GM08714 (cell line): ENCODE measurements around the gene MNDA.
"Not testable (repeated sequence)": the region's sequence is repeated elsewhere in the genome, so short reads cannot be mapped to it uniquely, and the experiment has no call there.

ENCODE experiments used
- H3K4me3 ChIP-seq: fragments of 200-500 bp; sonication (Bioruptor generic); 2 replicates; pipeline ENCODE4 v1.5.1; 2014; ENCODE audit warnings: mild to moderate bottlenecking, low read length, inconsistent platforms
- ZNF274 ChIP-seq: IDR thresholded peaks from 2 replicates; pipeline ENCODE4 v1.6.1; 2012; ENCODE audit warnings: mild to moderate bottlenecking, low read depth, low read length

The MNDA gene

GRCh38 chr1:158818560-158818959, 12.6 kb upstream of the MNDA start:
- H3K4me3 ChIP-seq, result no peak overlapping the region
- no peak for TF ChIP-seq ZNF274

DNA sequence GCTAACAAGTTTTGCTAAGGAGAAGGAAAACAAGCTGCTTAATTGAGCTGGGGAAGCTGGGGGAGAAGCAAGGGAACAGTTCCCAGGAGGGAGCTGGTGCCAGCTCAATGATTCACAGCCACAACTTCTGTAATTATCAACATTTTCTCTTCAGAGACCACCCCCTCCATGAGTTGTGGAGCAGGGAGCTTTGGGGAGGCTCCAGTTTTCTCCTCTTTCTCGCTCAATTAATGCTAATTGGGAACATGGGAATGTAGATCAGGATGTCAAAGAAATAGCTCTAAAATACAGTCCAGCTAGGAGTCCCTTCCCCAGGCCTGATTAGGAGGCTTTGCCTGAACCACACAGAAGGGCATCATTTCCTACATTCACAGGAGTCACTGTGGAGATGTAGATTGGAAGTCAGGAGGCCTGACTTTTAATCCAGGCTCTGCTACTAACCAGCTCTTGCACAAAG, 12.1 kb upstream of the MNDA start:
- H3K4me3 ChIP-seq, result no peak overlapping the region
- no peak for TF ChIP-seq ZNF274

DNA sequence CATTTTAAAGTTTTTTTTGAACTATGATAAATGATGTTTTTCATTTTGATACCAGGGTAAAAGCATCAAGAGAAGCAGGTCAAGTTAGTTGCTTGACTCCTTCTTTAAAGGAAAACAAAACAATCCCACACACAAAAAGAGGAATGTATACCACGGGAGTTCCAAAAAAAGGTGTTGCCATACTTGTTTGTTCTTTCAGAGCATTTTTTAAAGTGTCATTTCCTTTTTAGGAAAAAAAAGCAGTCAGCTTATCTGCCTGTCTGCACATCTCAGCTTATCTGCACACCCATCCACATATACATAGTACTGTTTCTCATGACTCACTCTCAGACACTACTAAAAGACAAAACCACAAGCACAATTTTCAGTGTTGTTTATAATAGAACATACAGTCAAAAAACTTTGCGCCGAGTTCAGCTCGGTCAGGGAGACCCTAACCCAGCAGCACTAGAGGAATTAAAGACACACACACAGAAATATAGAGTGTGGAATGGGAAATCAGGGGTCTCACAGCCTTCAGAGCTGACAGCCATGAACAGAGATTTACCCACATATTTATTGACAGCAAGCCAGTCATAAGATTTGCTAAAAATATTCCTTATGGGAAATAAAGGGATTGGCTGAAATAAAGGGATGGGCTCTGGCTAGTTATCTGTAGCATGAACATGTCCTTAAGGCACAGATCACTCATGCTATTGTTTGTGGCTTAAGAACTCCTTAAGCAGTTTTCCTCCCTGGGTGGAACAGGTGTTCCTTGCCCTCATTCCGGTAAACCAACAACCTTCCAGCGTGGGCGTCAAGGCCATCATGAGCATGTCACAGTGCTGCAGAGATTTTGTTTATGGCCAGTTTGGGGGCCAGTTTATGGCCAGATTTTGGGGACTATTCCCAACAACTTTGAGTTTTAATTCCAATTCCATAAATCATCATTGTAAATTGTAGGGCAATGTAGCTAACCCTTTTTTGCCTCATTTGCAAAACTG, 11.4 kb upstream of the MNDA start:
- no peak overlapping the region for H3K4me3 ChIP-seq
- no peak for TF ChIP-seq ZNF274

DNA sequence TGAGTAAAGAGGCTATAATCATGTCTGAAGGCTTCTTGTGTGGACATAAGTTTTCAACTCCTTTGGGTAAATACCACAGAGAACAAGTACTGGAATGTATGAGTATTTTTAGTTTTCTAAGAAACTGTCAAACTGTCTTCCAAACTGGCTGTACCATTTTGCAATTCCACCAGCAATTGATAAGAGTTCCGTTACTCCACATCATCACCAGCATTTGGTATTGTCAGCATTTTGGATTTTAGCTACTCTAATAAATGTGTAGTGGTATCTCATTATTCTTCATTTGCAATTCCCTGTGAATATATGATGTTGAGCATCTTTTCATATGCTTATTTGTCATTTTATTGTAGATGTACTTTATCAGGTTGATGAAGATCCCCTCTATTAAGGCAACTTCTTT, 9.4 kb upstream of the MNDA start:
- no peak for TF ChIP-seq ZNF274
- no peak overlapping the region for H3K4me3 ChIP-seq

GRCh38 chr1:158830074-158830677, 975 bp upstream of the MNDA start:
- no peak for TF ChIP-seq ZNF274
- H3K4me3 ChIP-seq, result no peak overlapping the region

DNA sequence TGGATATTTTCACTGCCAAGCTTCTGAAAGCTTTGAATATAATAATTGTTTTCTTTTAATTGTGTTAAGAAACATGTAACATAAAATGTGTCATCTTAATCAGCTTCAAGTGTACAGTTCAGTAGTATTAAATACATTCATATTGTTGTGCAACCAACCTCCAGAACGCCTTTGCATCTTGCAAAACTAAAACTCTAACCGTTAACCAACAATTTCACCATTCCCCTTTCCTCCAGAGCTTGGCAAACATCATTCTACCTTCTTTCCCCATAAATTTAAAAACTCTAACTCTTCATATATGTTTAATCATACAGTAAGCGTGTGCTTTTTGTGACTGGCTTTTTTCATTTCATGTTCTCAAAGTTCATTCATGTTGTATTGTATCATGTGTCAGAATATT, 2.1 kb downstream of the MNDA start:
- H3K4me3 ChIP-seq, result no peak overlapping the region; the same call in 1 of the 2 replicates
- TF ChIP-seq ZNF274, result no peak

- H3K4me3 ChIP-seq, result no peak overlapping the region
- TF ChIP-seq ZNF274, result no peak
These were observed 4.9 kb downstream of the MNDA start for GRCh38 chr1:158836038-158836437.

- no peak for TF ChIP-seq ZNF274
- H3K4me3 ChIP-seq, result no peak overlapping the region
These were observed 7.5 kb downstream of the MNDA start for GRCh38 chr1:158838660-158839059.

DNA sequence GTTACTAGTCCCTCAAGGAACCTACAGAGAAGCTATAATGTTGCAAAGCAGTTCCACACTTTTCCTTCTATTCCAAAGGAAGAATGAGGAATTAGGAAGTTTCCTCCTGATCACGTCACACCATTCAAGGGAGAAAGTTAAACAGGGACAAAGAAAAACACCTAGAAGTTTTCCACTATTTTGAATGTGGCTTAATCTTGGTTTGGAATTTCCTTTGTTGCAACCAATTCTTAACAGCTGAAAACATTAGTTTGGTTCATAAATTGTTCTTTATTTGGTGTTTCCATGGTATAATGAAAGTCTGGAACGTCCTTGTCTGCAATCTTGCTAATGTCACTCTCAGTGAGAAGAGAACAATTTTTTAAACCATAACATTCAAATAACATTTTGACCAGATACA, 8.4 kb downstream of the MNDA start:
- no peak for TF ChIP-seq ZNF274
- H3K4me3 ChIP-seq, result no peak overlapping the region

DNA sequence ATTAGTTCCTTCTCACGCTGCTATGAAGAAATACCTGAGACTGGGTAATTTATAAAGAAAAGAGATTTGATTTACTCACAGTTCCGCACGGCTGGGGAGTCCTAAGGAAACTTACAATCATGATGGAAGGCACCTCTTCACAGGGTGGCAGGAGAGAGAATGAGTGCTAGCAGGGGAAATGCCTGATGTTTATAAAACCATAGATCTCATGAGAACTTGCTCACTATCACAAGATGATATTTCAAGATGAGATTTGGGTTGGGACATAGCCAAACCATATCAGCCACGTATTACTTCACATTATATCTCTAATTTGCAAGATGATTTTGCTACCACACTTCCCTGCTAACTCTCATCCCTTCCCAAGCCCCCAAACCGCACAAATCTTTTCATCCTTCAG, 9.1 kb downstream of the MNDA start:
- H3K4me3 ChIP-seq, result no peak overlapping the region
- TF ChIP-seq ZNF274, result no peak

DNA sequence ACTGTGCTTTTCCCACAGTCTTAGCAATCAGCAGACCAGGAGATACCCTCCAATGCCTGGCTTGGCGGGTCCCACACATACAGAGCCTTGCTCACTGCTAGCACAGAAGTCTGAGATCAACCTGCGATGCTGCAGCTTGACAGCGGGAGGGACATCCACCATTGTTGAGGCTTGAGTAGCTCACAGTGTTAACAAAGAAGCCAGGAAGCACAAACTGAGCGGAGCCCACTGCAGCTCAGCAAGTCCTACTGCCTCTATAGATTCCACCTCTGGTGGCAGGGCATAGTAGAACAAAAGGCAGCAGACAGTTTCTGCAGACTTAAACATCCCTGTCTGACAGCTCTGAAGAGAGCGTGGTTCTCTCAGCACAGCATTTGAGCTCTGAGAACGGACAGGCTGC, 33.4 kb downstream of the MNDA start:
- no peak for TF ChIP-seq ZNF274
- no peak overlapping the region for H3K4me3 ChIP-seq

GRCh38 chr1:158870438-158870837, 39.3 kb downstream of the MNDA start:
- not testable (repeated sequence) for H3K4me3 ChIP-seq

DNA sequence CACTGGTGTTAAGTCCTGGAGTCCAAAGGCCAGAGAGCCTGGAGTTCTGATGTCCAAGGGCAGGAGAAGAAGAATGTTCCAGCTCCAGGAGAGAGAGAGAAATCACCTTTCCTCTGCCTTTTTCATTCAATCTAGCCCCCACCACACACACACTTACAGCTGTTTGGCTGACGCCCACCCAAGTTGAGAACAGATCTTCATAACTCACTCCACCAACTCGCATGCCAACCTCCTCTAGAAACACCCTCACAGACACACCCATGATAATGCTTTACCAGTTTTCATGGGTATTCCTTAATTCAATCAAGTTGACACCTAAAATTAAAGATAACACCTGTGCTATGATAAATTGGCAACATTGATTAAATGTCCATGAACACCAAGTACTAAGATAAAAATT, 42.0 kb downstream of the MNDA start:
- TF ChIP-seq ZNF274, result no peak
- H3K4me3 ChIP-seq, result no peak overlapping the region

DNA sequence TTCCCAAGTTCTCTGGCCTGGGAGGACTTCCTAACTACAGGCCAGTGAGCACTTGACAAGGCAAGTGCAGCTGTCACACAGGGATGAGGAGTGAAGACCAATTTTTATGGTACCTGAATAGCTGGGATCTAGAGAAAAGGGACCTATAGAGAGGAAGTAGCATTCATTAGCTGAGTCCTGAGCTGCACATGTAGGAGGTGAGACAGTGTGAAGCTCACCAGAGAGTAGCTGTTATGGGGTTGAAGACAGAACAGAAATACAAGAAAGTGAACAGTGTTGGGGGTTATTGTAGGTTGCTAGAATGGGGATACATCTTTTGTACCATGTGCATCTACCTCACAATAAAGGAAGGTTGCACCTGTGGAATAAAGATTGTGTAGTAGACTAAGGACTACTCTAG, 62.5 kb downstream of the MNDA start:
- TF ChIP-seq ZNF274, result no peak
- no peak overlapping the region for H3K4me3 ChIP-seq

DNA sequence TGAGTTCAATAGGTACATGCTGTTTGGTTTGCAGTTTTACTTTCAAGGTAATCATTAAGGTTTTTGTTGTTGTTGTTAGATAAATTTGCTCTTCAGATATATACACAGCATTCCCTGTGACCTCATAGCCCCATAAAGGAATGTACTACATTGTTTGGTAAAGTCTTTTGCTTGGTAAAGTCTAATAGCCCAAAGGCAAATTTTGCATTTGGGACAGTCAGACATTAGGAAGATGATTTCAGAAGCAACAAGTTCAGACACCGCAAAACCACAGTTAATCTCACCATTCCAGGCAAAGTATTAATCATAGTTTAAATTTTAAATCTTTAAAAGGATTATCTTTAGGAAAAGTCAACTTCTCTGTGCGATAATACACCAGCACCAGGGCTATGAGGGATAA, 67.6 kb downstream of the MNDA start:
- no peak for TF ChIP-seq ZNF274
- H3K4me3 ChIP-seq, result no peak overlapping the region
